Fibroblast of lung (primary cell): ENCODE measurements around the gene IKZF2.

Source experiments
- CTCF ChIP-seq, 2 donors: IDR thresholded peaks in 1 of 2; conservative IDR thresholded peaks in 1 of 2; 1 replicate in 1 of 2; 2 replicates in 1 of 2; pipeline ENCODE4 v1.5.1; 2011 to 2012; ENCODE audit warnings: low read length in 2 of 2, control low read depth in 1 of 2, inconsistent platforms in 1 of 2, low read depth in 1 of 2, mild to moderate bottlenecking in 1 of 2
- EZH2 ChIP-seq: IDR thresholded peaks from 2 replicates; pipeline ENCODE4 v1.5.1; 2012; ENCODE audit warnings: low read length, control low read depth, mild to moderate bottlenecking; ENCODE audit errors: missing control alignments

GRCh38 chr2:213187386-213187785 is 36.0 kb upstream of the IKZF2 start:
- TF ChIP-seq CTCF (conservative IDR thresholded peaks at IDR 0.05 in 1 of 2, IDR thresholded peaks at IDR 0.05 in 1 of 2; ENCODE audit: low read depth in 1 of 2, low read length in 2 of 2): no peak
- no peak for TF ChIP-seq EZH2
